ENCODE results near the gene OVOL2. TPM values are rescaled to one million over a fixed set of nuclear protein-coding genes. Genes with fewer than 3 reads are reported as not detected.

OVOL2 gene
- total RNA-seq, 1 donor from 2014 or later, result not detected

GRCh38 chr20:18011482-18011881, 46.2 kb downstream of the OVOL2 start:
- H3K36me3 ChIP-seq, result no peaks in the 10 kb centered on the region
- TF ChIP-seq CTCF (IDR thresholded peaks at IDR 0.05; ENCODE audit: borderline replicate concordance), result no peak
- no peak for DNase-seq
- no peak overlapping the region for H3K4me3 ChIP-seq
- H3K4me1 ChIP-seq, result peaks cover 6% of the 10 kb centered on the region
- intact Hi-C loops (cut with micrococcal nuclease), result no loop called here
- H3K27me3 ChIP-seq (ENCODE audit: low read depth), result no peaks in the 10 kb centered on the region
- H3K27ac ChIP-seq (replicated peaks), result no peak overlapping the region
- no peaks in the 10 kb centered on the region for H3K9me3 ChIP-seq (replicated peaks)

GRCh38 chr20:18009116-18009515, 48.6 kb downstream of the OVOL2 start:
- no peak overlapping the region for H3K27ac ChIP-seq (replicated peaks)
- TF ChIP-seq CTCF (IDR thresholded peaks at IDR 0.05; ENCODE audit: borderline replicate concordance), result no peak

GRCh38 chr20:18007534-18008292, 50.0 kb downstream of the OVOL2 start:
- no peak overlapping the region for H3K27ac ChIP-seq (replicated peaks)
- H3K4me3 ChIP-seq, result no peak overlapping the region
- intact Hi-C loops (cut with micrococcal nuclease), result no loop called here
- peak; percentile 31 for DNase-seq
- H3K27me3 ChIP-seq (ENCODE audit: low read depth), result no peaks in the 10 kb centered on the region
- H3K9me3 ChIP-seq (replicated peaks), result no peaks in the 10 kb centered on the region
- peaks cover 6% of the 10 kb centered on the region for H3K4me1 ChIP-seq
- H3K36me3 ChIP-seq, result no peaks in the 10 kb centered on the region
- no peak for TF ChIP-seq CTCF (IDR thresholded peaks at IDR 0.05; ENCODE audit: borderline replicate concordance)

More at GRCh38 chr20:18009116-18009515, 48.6 kb downstream of the OVOL2 start:
- H3K4me1 ChIP-seq, result peaks cover 6% of the 10 kb centered on the region
- intact Hi-C loops (cut with micrococcal nuclease), result no loop called here
- no peaks in the 10 kb centered on the region for H3K36me3 ChIP-seq
- no peak for DNase-seq
- no peaks in the 10 kb centered on the region for H3K9me3 ChIP-seq (replicated peaks)
- H3K4me3 ChIP-seq, result no peak overlapping the region
- H3K27me3 ChIP-seq (ENCODE audit: low read depth), result no peaks in the 10 kb centered on the region

GRCh38 chr20:18006684-18007083, 51.0 kb downstream of the OVOL2 start:
- Histone ChIP-seq H3K9me3 (replicated peaks) (no peaks in the 10 kb centered on the region), H3K36me3 (no peaks in the 10 kb centered on the region), H3K4me3 (no peak overlapping the region), H3K4me1 (peaks cover 6% of the 10 kb centered on the region), H3K27me3 (ENCODE audit: low read depth) (no peaks in the 10 kb centered on the region), H3K27ac (replicated peaks) (no peak overlapping the region)
- DNase-seq, result no peak
- no peak for TF ChIP-seq CTCF (IDR thresholded peaks at IDR 0.05; ENCODE audit: borderline replicate concordance)
- intact Hi-C loops (cut with micrococcal nuclease), result no loop called here

- no peak overlapping the region for H3K4me3 ChIP-seq
- H3K27me3 ChIP-seq (ENCODE audit: low read depth), result no peaks in the 10 kb centered on the region
- H3K36me3 ChIP-seq, result no peaks in the 10 kb centered on the region
- no peaks in the 10 kb centered on the region for H3K9me3 ChIP-seq (replicated peaks)
- TF ChIP-seq CTCF (IDR thresholded peaks at IDR 0.05; ENCODE audit: borderline replicate concordance), result no peak
- H3K27ac ChIP-seq (replicated peaks), result no peak overlapping the region
- no peak for DNase-seq
- intact Hi-C loops (cut with micrococcal nuclease), result no loop called here
- H3K4me1 ChIP-seq, result peaks cover 6% of the 10 kb centered on the region
These were observed 51.7 kb downstream of the OVOL2 start for GRCh38 chr20:18005990-18006364.

Measured in left ventricle myocardium inferior (tissue), 1 donor.